ENCODE data around the gene IBTK.
"Not testable (repeated sequence)": the region's sequence is repeated elsewhere in the genome, so short reads cannot be mapped to it uniquely, and the experiment has no call there.

The IBTK gene

DNA sequence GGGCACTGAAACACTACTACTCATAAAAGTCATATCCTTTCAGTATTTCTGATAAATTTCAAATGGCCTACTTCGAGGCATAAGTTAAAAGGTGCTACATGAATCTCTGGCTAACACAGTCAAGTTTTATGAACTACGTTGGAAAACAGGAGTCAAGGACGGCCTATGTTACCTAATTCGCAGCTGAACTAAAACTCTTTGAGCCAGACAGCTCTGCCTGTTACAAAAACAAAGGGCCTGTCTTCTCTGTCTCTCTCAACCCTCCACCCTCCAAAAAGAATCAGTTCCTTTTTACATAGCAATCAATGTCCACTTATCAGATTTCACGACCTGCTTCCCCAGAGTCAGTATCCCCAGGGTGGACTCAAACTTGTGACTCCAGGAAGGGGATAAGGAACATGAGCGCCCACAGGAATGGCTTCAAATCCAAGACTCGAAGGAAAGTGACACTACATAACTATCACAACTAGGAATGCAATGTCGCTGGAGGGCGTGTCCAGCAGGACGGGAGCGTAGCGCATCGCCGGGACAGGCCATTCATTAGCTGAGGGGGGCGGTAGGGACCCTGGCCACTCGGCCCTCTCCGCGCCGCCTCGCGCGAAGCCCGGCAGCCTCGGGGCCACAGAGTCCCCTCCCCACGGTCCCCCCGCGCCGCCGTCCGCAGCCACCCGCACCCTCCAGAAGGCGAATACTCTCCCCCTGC is 591 bp downstream of the IBTK start:
- FAIRE-seq: no peak

DNA sequence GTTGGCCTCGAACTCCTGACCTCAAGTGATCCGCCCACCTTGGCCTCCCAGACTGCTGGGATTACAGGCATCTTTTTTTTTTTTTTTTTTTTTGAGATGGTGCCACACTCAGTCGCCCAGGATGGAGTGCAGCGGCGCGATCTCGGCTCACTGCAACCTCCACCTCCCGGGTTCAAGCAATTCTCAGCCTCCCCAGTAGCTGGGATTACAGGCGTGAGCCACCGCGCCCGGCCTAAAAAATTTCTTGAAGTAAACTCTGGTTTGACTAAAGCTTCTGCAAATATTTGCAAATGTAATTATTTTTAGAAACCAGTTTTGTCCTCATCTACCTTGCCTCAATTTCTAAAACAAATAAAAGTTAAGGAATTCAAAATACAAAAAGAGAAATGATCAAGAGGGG is 1.2 kb downstream of the IBTK start:
- FAIRE-seq: no peak

DNA sequence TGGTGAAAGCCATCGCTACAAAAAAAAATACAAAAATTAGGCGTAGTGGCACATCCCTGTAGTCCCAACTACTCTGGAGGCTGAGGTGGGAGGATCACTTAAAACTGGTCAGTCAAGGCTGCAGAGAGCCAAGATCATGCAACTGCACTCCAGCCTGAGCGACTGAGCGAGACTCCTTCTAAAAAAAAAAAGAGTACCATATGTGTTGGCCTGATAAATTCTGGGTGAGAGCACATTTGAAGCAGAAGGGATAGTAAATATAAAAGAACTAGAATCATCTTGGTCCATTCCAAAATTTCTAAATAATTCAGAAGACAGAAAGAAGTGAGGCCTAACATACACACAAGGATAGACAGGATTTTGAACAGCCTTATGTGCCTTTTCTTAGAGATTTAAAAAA is 2.2 kb downstream of the IBTK start:
- no peak for FAIRE-seq

DNA sequence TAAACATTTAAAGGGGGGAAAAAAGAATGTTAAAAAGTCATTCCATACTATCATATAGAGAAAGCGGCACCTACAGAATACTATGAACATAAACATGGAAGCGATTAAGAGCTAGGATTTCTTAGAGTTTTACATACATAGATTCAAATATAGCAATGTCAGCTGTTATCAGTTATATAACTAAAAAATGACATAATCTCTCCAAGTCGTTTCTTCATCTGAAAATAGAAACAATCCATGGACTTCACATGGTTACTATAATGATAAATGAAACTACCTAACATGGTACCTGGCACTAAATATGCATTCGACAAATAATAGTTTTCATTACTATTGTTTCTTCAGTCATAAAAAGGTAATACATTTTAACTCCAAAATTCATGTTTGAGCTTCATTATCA is 3.7 kb downstream of the IBTK start:
- no peak for FAIRE-seq

DNA sequence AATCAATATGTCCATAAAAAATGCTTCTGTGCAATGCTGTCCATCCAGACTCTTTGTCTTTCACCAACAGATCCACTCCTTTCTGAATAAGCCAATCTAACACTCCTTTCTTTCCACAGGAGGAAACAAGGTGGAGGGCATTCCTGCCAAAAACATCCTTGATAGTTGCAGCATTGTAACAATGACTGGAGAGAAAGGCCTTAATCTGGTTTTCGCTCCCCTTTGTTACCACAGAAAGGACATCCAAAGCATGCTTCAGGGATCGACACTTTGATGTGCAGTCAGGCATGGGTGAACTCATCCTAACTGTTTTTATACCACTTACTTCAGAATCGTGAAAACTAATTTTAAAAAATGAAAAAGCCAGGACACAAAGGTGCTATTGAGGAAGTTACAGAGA is 7.4 kb downstream of the IBTK start:
- no peak for FAIRE-seq

DNA sequence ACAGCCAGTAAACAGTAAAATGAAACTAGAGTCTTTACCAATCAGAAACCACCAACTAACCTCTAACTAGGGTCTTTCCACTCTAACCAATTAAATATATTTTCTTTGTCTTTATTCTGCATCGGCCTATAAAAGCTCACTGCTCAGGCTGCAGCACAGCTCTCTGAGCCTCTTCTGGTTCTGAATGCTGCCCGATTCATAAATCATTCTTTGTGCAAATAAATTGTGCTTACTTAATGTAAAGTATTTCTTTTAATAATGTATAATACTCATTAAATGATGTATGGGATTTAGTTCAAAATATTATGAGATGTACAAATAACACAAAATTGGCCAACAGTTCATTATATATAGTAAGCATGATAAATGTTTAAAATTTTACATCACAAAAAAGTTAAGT is 7.9 kb downstream of the IBTK start:
- no peak for FAIRE-seq

DNA sequence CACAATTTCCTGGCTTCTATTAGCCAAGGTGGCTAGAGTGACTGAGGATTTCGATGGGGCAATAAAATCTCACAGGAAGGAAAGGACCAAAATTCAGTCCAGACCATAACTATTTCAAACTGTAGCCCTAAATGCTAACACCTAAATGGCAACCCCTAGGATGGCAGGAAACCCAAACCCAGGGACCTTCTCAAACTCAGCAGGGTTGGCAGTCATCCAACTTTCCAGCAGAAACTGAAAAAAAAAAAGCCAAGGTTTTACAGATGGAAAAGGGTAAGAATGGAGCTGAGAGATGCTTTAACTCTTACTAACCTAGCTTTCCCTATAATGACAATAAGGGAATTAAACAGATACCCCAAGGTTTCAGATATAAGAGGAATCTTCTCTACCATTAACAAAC is 10.5 kb downstream of the IBTK start:
- no peak for FAIRE-seq

DNA sequence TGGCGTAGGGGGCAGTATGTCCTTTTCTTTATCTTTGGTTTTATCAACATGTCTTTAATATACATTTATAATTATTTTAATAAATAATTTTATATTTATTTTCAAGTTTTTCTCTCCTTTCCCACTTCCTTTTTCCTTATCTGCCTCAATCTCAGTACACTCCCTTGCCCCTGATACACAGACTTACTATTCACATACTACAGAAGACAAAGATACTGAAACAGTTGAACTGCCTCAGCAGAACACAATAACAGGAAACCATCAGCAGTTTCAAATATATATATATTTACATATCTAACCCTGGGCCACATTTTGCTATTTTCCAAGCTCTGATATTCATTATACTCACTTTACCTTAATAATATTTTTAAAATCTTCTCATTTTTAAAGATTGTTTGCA is 19.8 kb downstream of the IBTK start:
- FAIRE-seq: no peak

DNA sequence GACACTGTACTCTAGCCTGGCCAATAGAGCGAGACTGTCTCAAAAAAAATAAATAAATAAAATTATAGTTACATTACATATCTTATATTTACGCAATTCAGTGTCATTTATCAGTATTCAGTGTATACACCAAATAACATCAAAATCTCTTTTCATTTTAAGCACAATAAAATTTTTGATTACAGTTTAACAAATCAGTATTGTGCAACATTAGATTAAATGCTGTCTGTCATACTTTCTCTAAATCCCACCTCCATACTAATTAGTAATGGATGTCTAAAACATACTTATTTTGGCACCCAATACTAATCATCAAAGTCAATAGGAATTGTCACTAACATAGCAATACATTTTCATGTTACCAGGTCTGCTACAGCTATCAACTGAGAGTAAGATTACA is 27.4 kb downstream of the IBTK start:
- no peak for FAIRE-seq

DNA sequence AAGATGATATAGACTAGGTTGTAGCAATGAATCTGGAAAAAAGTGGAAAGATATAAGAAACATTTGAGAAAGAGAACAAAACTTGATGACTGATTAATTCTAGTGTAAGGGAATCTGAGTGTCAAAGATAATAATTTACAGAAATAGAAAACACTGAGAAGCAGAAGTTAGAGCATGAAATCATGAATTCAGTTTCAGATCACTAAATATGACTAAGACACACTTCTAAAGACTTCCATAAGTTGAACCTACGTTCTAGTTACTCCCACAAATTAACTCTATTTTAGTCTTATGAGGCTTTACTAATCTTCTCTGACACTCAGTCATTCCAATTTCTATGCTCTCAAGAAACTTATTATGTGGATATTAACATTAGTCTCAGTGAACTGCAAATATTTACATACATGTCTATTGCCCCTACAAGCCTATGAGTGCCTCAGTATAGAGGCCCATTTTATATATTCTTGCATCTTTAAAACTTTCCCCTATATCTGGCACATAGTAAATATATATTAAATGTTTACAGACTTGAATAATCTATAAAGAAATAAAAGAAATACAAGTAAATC is 30.4 kb downstream of the IBTK start:
- FAIRE-seq: no peak

DNA sequence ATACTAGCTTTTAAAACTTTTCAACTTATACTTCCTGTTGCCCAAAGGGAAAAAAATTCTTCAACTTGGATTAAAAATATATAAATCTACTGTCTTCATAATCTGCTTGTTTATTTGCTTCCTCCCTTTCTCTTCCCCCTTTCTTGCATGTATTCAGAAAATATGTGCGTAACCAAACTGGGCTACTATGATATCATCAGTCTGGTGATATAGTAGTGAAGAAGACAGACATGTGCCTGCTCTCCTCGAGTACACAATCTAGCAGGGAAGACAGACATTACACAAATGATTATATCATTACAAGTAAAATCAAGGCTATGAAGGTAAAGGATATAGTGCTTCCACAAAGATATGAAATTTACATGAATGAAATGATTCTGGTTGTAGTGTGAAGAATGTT is 31.0 kb downstream of the IBTK start:
- no peak for FAIRE-seq

DNA sequence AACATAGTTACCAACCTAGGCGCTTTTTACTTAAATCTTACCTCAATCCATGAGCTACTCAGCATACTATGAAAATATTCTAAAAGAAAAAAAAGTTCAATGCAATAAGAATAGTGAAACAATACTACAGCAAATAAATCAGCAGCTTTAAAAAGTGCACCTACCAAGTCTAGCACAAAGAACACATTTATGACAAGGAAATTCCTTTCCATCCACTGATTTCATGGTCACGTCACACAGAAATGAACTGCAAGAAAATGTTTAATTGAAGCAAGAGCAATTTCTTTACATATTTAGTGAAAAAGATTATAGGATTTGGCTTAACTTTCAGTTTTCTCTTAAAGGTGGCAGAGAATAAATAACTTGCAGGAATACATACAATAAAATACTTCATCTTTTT is 36.2 kb downstream of the IBTK start:
- no peak for FAIRE-seq

DNA sequence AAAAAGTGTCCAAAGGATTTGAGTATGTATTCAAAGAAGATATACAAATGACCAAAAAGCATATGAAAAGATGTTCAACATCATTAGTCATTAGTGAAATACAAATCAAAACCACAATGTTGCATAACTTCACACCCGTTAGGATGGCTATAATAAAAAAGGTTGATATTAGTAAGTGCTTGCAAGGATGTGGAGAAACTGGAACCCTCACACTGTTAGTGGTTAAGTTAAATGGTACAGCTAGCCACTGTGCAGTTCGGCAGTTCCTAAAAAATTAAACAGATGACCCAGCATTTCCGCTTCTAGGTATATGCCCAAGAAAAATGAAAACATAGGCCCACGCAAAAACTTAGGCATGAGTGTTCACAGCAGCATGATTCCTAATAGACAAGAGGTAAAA is 38.6 kb downstream of the IBTK start:
- no peak for FAIRE-seq

DNA sequence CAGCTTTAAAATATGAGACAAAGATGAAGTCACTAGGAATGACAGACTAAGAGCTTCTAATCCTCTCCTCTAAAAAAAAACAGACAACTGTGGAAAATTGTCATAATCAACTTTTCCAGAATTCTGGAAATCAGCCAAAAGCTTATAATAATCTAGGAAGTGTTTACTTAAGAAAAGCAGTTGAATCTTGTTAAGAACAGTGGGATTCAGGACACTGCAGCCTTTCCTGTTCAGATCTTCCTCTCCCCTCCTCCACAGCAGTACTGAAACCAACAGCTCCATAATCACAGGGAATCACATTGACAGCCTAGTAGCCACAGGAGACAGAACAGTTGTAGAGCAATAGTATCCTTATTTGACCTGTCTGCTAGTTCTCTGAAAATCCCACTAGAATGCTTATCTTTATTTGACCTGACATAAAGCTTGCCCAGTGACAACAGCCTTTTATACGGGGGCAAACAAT is 41.6 kb downstream of the IBTK start:
- FAIRE-seq: no peak

DNA sequence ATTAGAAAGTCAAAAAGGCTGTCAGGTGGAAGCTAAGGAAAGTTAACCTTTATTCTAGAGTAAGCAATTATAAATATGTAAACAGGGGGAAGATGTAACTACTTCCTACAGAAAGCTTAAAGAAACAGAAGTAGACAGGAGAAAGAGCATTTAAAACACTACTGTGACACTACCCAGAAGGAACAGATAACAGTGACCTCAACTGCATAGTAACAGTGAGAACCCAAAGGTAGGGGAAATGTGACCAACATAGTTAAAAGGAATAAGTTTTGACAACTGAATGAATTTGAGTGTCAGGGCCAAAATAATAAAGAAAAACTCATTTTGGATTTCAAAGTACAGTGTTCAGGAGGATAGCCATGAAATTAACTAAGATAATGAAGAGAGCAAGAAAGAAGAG is 43.5 kb downstream of the IBTK start:
- no peak for FAIRE-seq

DNA sequence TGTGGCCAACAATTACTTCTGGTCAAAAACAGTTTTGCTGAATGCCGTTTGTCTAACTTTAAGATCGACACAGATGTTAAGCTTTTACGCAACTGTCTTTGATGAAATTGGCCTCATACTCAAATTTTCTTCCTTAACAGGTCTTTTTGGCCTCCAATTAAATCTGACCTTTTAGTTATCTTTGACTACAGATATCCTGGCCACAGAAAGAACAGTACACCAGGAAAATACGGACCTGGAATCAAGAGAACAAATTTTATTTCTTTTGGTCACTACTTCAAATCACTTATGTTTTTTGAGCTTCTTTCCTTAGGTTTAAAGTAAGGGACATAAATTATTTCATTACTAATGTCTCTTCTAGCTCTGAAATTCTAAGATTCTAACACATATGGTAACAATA is 49.8 kb downstream of the IBTK start:
- no peak for FAIRE-seq

DNA sequence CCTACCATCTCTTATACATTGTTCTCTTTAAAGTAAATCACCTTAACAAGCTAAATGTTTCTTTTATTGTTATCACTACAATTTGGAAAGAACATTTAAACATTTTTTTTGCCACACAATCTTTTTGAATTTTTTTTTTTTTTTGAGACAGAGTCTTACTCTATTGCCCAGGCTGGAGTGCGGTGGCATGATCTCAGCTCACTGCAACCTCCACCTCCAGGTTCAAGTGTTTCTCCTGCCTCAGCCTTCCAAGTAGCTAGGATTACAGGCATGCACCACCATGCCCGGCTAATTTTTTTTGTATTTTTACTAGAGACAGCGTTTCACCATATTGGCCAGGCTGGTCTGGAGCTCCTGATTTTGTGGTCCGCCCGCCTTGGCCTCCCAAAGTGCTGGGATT is 50.3 kb downstream of the IBTK start:
- FAIRE-seq: not testable (repeated sequence)

DNA sequence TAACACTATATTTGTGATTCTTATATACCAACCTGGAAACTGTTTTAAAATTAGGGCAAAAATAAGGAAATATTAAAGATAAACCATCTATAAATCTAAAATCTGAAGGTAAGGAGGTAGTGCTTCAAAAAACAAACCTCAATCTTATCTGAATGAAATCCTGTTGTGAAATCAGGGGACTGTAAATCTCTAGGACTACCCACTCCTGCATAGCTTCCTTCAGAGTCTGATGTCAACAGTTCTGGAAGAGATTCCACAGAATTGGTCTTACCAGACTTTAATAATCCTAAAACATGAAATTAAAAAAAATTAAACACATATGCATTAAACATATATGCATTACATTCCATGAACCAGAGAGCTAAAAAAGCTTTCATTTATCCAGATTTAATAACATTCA is 51.4 kb downstream of the IBTK start:
- no peak for FAIRE-seq

DNA sequence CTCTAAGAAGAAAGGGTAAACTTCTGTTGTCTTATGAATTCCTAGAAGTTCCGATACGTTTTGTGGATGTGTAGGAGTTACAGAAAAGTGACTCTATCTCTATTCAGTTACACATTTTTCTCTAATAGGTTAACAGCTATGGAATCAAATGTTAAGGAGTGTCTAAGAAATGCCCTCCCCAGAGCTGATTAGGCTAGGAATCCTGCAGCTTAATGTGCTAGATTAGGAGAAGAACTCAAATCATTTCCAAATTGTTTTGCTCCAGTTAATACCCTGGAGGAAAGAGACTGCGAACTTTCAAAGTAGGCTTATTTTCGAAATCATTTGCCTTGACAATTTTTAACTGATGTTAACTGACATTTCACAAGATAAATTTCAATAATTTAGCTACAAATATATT is 51.9 kb downstream of the IBTK start:
- no peak for FAIRE-seq

DNA sequence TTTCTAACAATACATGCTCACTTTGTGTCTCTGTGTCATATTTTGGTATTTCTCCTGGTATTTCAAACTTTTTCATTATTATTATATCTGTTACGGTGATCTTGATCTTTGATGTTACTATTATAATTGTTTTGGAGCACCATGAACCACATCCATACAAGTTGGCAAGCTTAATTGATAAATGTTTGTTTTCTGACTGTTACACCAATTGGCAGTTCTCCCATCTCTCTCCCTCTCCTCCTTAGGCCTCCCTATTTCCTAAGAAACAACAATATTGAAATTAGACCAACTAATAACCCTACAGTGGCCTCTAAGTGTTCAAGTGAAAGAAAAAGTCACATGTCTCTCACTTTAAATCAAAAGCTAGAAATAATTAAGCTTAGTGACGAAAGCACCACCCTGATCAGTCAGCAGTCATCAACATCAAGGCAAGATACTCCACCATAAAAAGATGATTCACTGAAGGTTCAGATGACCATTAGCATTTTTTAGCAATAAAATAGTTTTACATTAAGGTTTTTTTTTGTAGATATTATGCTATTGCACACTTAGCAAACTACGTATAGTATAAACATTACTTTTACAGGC is 61.5 kb downstream of the IBTK start:
- no peak for FAIRE-seq

DNA sequence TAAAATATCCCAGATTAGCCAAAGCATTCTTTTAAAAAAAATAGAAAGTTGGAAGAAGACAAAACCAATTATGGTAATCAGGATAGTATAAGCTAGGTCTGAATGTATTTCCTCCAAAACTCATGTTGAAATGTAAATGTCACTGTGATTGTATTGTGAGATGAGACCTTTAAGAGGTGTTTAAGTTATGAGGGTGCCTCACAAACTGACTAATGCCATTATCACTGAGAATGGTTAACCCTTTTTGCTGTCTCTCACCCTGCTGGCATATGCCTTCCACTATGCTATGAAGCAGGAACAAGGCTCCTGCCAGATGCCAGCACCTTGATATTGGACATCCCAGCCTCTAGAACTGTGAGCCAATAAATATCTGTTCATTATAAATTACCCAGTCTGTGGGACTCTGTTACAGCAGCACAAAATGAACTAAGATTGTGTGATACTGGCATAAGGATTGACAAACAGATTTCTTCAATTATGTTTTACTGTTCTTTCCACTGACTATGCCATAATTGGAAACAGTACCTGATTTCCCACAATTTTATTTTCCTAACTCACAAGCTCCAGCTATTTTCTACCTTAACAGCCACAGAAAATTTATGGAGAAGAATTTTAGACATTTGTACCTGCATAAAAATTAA is 63.8 kb downstream of the IBTK start:
- FAIRE-seq: no peak

DNA sequence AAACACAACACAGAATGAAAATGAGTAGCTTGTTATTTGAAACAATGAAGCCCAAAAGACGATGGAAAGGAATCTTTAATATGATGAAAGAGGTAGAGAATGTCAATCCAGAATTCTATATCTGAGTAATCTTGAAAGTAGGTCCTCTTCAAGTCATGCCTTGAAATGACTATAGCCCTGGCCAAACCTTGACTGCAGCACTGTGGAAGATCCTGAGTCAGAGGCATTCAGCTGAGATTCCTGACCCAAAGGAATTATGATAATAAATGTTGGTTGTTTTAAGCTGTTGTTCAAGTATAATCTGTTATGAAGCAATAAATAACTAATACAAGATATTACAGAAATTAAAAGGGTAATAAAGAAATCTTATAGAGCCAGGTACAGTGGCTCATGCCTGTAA is 64.8 kb downstream of the IBTK start:
- FAIRE-seq: no peak

DNA sequence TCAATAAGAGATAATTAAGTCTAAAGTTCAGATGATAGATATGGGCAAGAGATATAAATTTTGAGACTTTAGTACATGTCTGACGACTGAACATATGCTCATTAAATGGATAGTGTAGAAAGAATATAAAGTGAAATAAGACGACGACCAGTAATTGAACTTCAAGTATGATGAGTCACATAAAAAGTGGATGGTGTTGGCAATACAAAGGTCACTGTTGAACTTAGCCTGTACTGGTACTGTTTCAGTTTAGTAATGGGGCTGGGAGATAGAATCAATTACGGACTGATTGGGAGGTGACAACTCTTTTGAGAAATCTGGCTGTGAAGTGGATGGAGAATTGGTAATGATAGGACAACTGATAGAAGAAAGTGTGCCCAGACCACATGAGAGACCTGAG is 68.1 kb downstream of the IBTK start:
- FAIRE-seq: no peak

DNA sequence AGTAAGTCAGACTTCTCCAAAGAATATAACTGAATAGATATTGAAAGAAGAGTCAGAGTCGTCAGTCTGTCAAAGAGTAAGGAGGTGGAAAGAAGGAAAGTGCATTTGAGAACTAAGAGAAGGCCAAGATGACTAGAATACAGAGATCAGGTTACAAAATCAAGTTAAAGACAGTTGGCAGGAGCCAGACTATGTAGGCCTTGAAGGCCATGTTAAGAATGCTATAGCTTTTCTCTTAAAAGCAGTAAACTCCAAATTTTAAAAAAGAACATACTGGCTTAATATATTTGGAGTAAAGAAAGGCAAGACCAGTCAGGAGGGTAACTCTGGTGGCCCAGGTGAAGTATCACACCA is 68.8 kb downstream of the IBTK start:
- FAIRE-seq: no peak

Data from endometrium (tissue), 2 donors.